ENCODE measurements around the gene SIRT3. TPM values are rescaled to one million over a fixed set of nuclear protein-coding genes. Genes with fewer than 3 reads are reported as not detected.

SIRT3 gene
- total and polyA plus RNA-seq, 2 of the 4 experiments (the other 2 are of a cell fraction) = 5.4 to 18.6 TPM

- Histone ChIP-seq H4K8ac (ENCODE audit: low read depth in 2 of 2, low read length in 2 of 2) (no peak overlapping the region), H3K4me3 (ENCODE audit: insufficient read depth, low read depth, low read length) (peak overlapping the region; percentile 15; the same call in 1 of the 2 replicates), H2BK15ac (ENCODE audit: low read depth, low read length) (no peak overlapping the region), H3K9me3 (ENCODE audit: control insufficient read depth, insufficient read depth, low read length) (0 out of 2 replicates have a peak, but pooled peaks cover 2% of the 10 kb centered on the region), H3K36me3 (ENCODE audit: control insufficient read depth, insufficient read depth, low read length) (no peaks in the 10 kb centered on the region), H3K18ac (ENCODE audit: low read depth, low read length) (no peak overlapping the region), H4K5ac (ENCODE audit: low read depth, low read length) (no peak overlapping the region), H2BK5ac (ENCODE audit: low read depth, low read length, poor library complexity, severe bottlenecking) (no peak overlapping the region), H3K23ac (ENCODE audit: low read depth, low read length) (no peak overlapping the region), H3K4ac (ENCODE audit: low read depth, low read length) (no peak overlapping the region), H3K9ac (ENCODE audit: low read depth, low read length) (no peak overlapping the region), H3K4me1 (ENCODE audit: control insufficient read depth, insufficient read depth, low read length) (no peaks in the 10 kb centered on the region), H2BK120ac (ENCODE audit: low read depth, low read length) (no peak overlapping the region), H3K56ac (ENCODE audit: extremely low read depth, insufficient read depth, low read length) (no peak overlapping the region), H3K9me1 (ENCODE audit: insufficient read depth, low read length) (no peaks in the 10 kb centered on the region), H3K14ac (replicated peaks; ENCODE audit: low read depth, low read length) (no peak overlapping the region), H2AK9ac (replicated peaks; ENCODE audit: low read depth, low read length, poor library complexity) (no peak overlapping the region), H2AK5ac (ENCODE audit: low read depth, low read length) (no peak overlapping the region), H2BK20ac (ENCODE audit: low read depth, low read length) (no peak overlapping the region), H3K79me1 (ENCODE audit: low read depth in 1 of 2, low read length in 2 of 2) (no peaks in the 10 kb centered on the region), H2AFZ (replicated peaks; ENCODE audit: low read length, poor library complexity) (no peak overlapping the region), H4K91ac (ENCODE audit: insufficient read depth, low read depth, low read length) (no peak overlapping the region), H3K4me2 (ENCODE audit: low read depth, low read length) (peak overlapping the region; percentile 76), H4K20me1 (ENCODE audit: insufficient read depth, low read length) (no peaks in the 10 kb centered on the region), H3K27ac (ENCODE audit: insufficient read depth, low read length) (no peak overlapping the region), H3K27me3 (ENCODE audit: control insufficient read depth, insufficient read depth, low read length) (peaks cover 36% of the 10 kb centered on the region)
- in situ Hi-C loops (cut with MboI; ENCODE audit: low sequenced_read_pairs) (no loop called here), dilution Hi-C loops (cut with HindIII; ENCODE audit: low sequenced_read_pairs, unreplicated experiment) (no loop called here), intact Hi-C loops (cut with micrococcal nuclease) (no loop called here)
- DNase-seq = no peak
- ChIA-PET CTCF (no interaction called here), POLR2A (ENCODE audit: unreplicated experiment) (no interaction called here)
- ATAC-seq (ENCODE audit: low read depth) = peak; percentile 35; the same call in 1 of the 2 replicates
- 48% methylated on average over 4 of the region's 21 CpGs; no CpG with 5 or more reads in 1 of the 2 experiments for WGBS, 2 experiments (ENCODE audit: extremely low coverage in 2 of 2, insufficient read length in 1 of 2)
- TF ChIP-seq MAZ (IDR thresholded peaks at IDR 0.05; ENCODE audit: borderline replicate concordance, low read depth, low read length) (no peak), NFE2L2 (IDR thresholded peaks at IDR 0.05; ENCODE audit: low read depth, low read length) (no peak), BHLHE40 (IDR thresholded peaks at IDR 0.05; ENCODE audit: low read depth, low read length) (peak; percentile 51; the same call in 1 of the 2 replicates), RFX5 (IDR thresholded peaks at IDR 0.05; ENCODE audit: low read depth, low read length) (no peak), CEBPB (IDR thresholded peaks at IDR 0.05; ENCODE audit: low read depth, low read length) (peak; percentile 45), RCOR1 (IDR thresholded peaks at IDR 0.05; ENCODE audit: insufficient replicate concordance, low read length) (no peak)
- TF ChIP-seq, protein P1, sequence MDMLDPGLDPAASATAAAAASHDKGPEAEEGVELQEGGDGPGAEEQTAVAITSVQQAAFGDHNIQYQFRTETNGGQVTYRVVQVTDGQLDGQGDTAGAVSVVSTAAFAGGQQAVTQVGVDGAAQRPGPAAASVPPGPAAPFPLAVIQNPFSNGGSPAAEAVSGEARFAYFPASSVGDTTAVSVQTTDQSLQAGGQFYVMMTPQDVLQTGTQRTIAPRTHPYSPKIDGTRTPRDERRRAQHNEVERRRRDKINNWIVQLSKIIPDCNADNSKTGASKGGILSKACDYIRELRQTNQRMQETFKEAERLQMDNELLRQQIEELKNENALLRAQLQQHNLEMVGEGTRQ (IDR thresholded peaks at IDR 0.05; ENCODE audit: low read depth, low read length) = peak; percentile 53; the same call in 1 of the 2 replicates
- BruUV-seq (replicated peaks) = no TSS peak
Observed at GRCh38 chr11:269146-269890, 33.2 kb upstream of the SIRT3 start.

Measured in IMR-90 (cell line).